Liver (tissue), 9 donors: ENCODE measurements around the gene HRH2. TPM values are rescaled to one million over a fixed set of nuclear protein-coding genes. Genes with fewer than 3 reads are reported as not detected.
A peak's percentile ranks its signal among the peaks of the same experiment; 100 is the strongest.

Experiments
- DNase-seq: peaks from one replicate; pipeline ENCODE4 v3.0.0-alpha.2; 2017; ENCODE audit warnings: low spot score
- H3K27ac ChIP-seq, 2 donors: one replicate each; pipeline ENCODE4 v1.7.0; 2013; ENCODE audit warnings: inconsistent platforms in 2 of 2, low read length in 2 of 2, control low read depth in 1 of 2, low read depth in 1 of 2, mild to moderate bottlenecking in 1 of 2
- H3K27me3 ChIP-seq, 4 donors: one replicate each; pipeline versions ENCODE4 v1.6.1 to v1.7.0; 2013; ENCODE audit warnings: low read length in 3 of 4, inconsistent platforms in 1 of 4, mild to moderate bottlenecking in 1 of 4, moderate library complexity in 1 of 4; ENCODE audit not compliant: control insufficient read depth in 4 of 4, insufficient read depth in 4 of 4
- H3K36me3 ChIP-seq, 4 donors: one replicate each; pipeline versions ENCODE4 v1.6.1 to v1.7.0; 2013; ENCODE audit warnings: low read length in 3 of 4, mild to moderate bottlenecking in 3 of 4, low read depth in 1 of 4, moderate library complexity in 1 of 4; ENCODE audit not compliant: control insufficient read depth in 4 of 4, insufficient read depth in 3 of 4
- H3K4me1 ChIP-seq, 4 donors: one replicate each; pipeline versions ENCODE4 v1.6.1 to v1.7.0; 2013; ENCODE audit warnings: low read length in 3 of 4, mild to moderate bottlenecking in 3 of 4, moderate library complexity in 1 of 4; ENCODE audit not compliant: control insufficient read depth in 4 of 4, insufficient read depth in 4 of 4
- H3K4me3 ChIP-seq, 3 donors: one replicate each; pipeline versions ENCODE4 v1.6.1 to v1.7.0; 2013; ENCODE audit warnings: low read length in 3 of 3, control low read depth in 1 of 3, low read depth in 1 of 3, mild to moderate bottlenecking in 1 of 3
- H3K9ac ChIP-seq, 2 donors: one replicate each; pipeline ENCODE4 v1.7.0; 2013; ENCODE audit warnings: low read length in 2 of 2, mild to moderate bottlenecking in 2 of 2, moderate library complexity in 2 of 2, control low read depth in 1 of 2, low read depth in 1 of 2
- H3K9me3 ChIP-seq, 4 donors: one replicate each; pipeline versions ENCODE4 v1.6.1 to v1.7.0; 2013; ENCODE audit warnings: low read length in 3 of 4; ENCODE audit not compliant: control insufficient read depth in 4 of 4
- ATF3 ChIP-seq: IDR thresholded peaks from 2 replicates; pipeline ENCODE4 v1.6.1; 2016; ENCODE audit warnings: antibody characterized with exemption
- CTCF ChIP-seq: fragments of 150-350 bp; IDR thresholded peaks from 2 replicates; pipeline ENCODE4 v1.5.1; 2017; ENCODE audit warnings: improper control_type of control experiment, low read depth, low read length; ENCODE audit not compliant: missing input control
- EGR1 ChIP-seq, 2 donors: IDR thresholded peaks; 2 replicates each; pipeline ENCODE4 v1.6.1; 2016 to 2018; ENCODE audit warnings: antibody characterized with exemption in 2 of 2, low read depth in 2 of 2
- FOXA1 ChIP-seq: IDR thresholded peaks from 2 replicates; pipeline ENCODE4 v1.6.1; 2016; ENCODE audit warnings: antibody characterized with exemption
- FOXA2 ChIP-seq: IDR thresholded peaks from 2 replicates; pipeline ENCODE4 v1.6.1; 2016; ENCODE audit warnings: antibody characterized with exemption
- HNF4A ChIP-seq, 2 donors: conservative IDR thresholded peaks; 2 replicates each; pipeline ENCODE4 v1.6.1; 2016; ENCODE audit warnings: antibody characterized with exemption in 2 of 2, mild to moderate bottlenecking in 2 of 2
- JUND ChIP-seq, 2 donors: IDR thresholded peaks; 2 replicates each; pipeline ENCODE4 v1.6.1; 2016; ENCODE audit warnings: antibody characterized with exemption in 2 of 2
- MAX ChIP-seq: IDR thresholded peaks from 2 replicates; pipeline ENCODE4 v1.6.1; 2016; ENCODE audit warnings: antibody characterized with exemption
- NR2F2 ChIP-seq: IDR thresholded peaks from 2 replicates; pipeline ENCODE4 v1.6.1; 2016; ENCODE audit warnings: antibody characterized with exemption
- RAD21 ChIP-seq, 2 donors: IDR thresholded peaks; 2 replicates each; pipeline ENCODE4 v1.6.1; 2016; ENCODE audit warnings: antibody characterized with exemption in 2 of 2, mild to moderate bottlenecking in 2 of 2
- RXRA ChIP-seq, 2 donors: IDR thresholded peaks; 2 replicates each; pipeline ENCODE4 v1.6.1; 2017 to 2018; ENCODE audit warnings: antibody characterized with exemption in 2 of 2, mild to moderate bottlenecking in 1 of 2
- TAF1 ChIP-seq: conservative IDR thresholded peaks from 2 replicates; pipeline ENCODE4 v1.6.1; 2016; ENCODE audit warnings: antibody characterized with exemption, mild to moderate bottlenecking
- YY1 ChIP-seq: IDR thresholded peaks from 2 replicates; pipeline ENCODE4 v1.6.1; 2016; ENCODE audit warnings: antibody characterized with exemption, mild to moderate bottlenecking
- WGBS: extraction: QIAGEN DNeasy Blood & Tissue Kit; methylation state at CpG from one replicate; pipeline ENCODE4 v1.1.7; 2013; 5-methylcytosine and 5-hydroxymethylcytosine counted together
- polyA plus RNA-seq, 2 donors: library from polyadenylated mRNA; stranded (reverse) in 1 of 2; unstranded in 1 of 2; fragments of 200-250 nt in 1 of 2; fragments of >200 nt in 1 of 2; fragmentation: Nextera tagmentation in 1 of 2; extraction: Ambion mirVana in 1 of 2; gene quantifications; one replicate each; pipeline versions ENCODE4 v1.2.1 to v1.2.3, GENCODE V29; 2013 to 2015
- total RNA-seq, 2 donors: library from RNA; depleted of rRNA; stranded (reverse); fragments of >200 nt; gene quantifications; one replicate each; pipeline ENCODE4 v1.2.3, GENCODE V29; 2014
- TF ChIP-seq, protein P1 (sequence below): IDR thresholded peaks from 2 replicates; pipeline ENCODE4 v1.6.1; 2016; ENCODE audit warnings: antibody characterized with exemption
- TF ChIP-seq, protein P2 (sequence below): IDR thresholded peaks from 2 replicates; pipeline ENCODE4 v1.6.1; 2016; ENCODE audit warnings: antibody characterized with exemption, mild to moderate bottlenecking
- donor health status: healthy.
- donor health status: healthy.
- donor health status: healthy.
- donor health status: healthy.
- donor health status: healthy.

HRH2 gene
- total and polyA plus RNA-seq, 4 donors = 0.44 to 2.6 (median 1.3) TPM

- no peak overlapping the region for H3K4me3 ChIP-seq
- H3K27ac ChIP-seq = no peak overlapping the region
- WGBS = 65% methylated on average over 14 of the region's 14 CpGs
- no peaks in the 10 kb centered on the region for H3K9me3 ChIP-seq
- no peak overlapping the region for H3K9ac ChIP-seq
- TF ChIP-seq FOXA1 = no peak
- no peaks in the 10 kb centered on the region for H3K4me1 ChIP-seq
- no peak for DNase-seq
- H3K36me3 ChIP-seq = no peaks in the 10 kb centered on the region
- H3K27me3 ChIP-seq = peaks cover 0 to 6% (median 0%) of the 10 kb centered on the region in 4 donors
These were observed 80.8 kb downstream of the HRH2 start for GRCh38 chr5:175738602-175739133.

DNA sequence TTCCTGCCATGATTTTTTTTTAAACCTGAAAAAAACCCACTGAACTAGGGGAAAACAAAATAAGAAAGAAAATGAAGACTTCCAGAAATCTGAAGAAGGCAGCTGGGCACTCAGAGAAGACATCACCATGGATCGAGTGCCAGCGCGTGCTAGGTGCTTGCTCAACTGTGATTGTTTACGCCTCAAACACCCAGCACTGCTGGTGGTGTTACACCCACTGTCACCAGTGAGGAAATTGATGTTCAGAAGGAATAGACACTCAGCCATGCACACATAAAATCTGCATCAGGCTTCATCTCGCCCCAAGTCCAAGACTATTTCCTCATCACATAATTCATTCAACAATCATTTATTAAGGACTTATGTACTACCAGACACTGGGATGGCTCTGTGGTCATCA, 82.1 kb downstream of the HRH2 start:
- WGBS = 80% methylated on average over 5 of the region's 5 CpGs
- H3K4me3 ChIP-seq = no peak overlapping the region
- peak; percentile 10 for DNase-seq
- H3K9me3 ChIP-seq = no peaks in the 10 kb centered on the region
- no peak overlapping the region for H3K9ac ChIP-seq
- TF ChIP-seq, protein P1, sequence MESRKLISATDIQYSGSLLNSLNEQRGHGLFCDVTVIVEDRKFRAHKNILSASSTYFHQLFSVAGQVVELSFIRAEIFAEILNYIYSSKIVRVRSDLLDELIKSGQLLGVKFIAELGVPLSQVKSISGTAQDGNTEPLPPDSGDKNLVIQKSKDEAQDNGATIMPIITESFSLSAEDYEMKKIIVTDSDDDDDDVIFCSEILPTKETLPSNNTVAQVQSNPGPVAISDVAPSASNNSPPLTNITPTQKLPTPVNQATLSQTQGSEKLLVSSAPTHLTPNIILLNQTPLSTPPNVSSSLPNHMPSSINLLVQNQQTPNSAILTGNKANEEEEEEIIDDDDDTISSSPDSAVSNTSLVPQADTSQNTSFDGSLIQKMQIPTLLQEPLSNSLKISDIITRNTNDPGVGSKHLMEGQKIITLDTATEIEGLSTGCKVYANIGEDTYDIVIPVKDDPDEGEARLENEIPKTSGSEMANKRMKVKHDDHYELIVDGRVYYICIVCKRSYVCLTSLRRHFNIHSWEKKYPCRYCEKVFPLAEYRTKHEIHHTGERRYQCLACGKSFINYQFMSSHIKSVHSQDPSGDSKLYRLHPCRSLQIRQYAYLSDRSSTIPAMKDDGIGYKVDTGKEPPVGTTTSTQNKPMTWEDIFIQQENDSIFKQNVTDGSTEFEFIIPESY = no peak
- TF ChIP-seq RXRA (IDR thresholded peaks at IDR 0.05) (no peak), HNF4A (conservative IDR thresholded peaks at IDR 0.05) (no peak), RAD21 (IDR thresholded peaks at IDR 0.05) (no peak)
- no peaks in the 10 kb centered on the region for H3K4me1 ChIP-seq
- no peak overlapping the region for H3K27ac ChIP-seq
- peaks cover 0 to 5% (median 0%) of the 10 kb centered on the region in 4 donors for H3K27me3 ChIP-seq
- H3K36me3 ChIP-seq = no peaks in the 10 kb centered on the region

- 46% methylated on average over 3 of the region's 3 CpGs for WGBS
- H3K4me3 ChIP-seq = no peak overlapping the region
- H3K36me3 ChIP-seq = no peaks in the 10 kb centered on the region
- peaks cover 0 to 5% (median 0%) of the 10 kb centered on the region in 4 donors for H3K27me3 ChIP-seq
- no peaks in the 10 kb centered on the region for H3K4me1 ChIP-seq
- H3K27ac ChIP-seq = no peak overlapping the region
- H3K9ac ChIP-seq = no peak overlapping the region
- DNase-seq = peak; percentile 17
- H3K9me3 ChIP-seq = no peaks in the 10 kb centered on the region
- TF ChIP-seq HNF4A (conservative IDR thresholded peaks at IDR 0.05) (no peak), TAF1 (no peak), NR2F2 (no peak), ATF3 (no peak), EGR1 (IDR thresholded peaks at IDR 0.05; ENCODE audit: low read depth in 2 of 2) (no peak), MAX (no peak), YY1 (no peak), RAD21 (IDR thresholded peaks at IDR 0.05) (no peak), CTCF (no peak), FOXA2 (no peak), JUND (IDR thresholded peaks at IDR 0.05) (no peak)
- TF ChIP-seq, protein P2, sequence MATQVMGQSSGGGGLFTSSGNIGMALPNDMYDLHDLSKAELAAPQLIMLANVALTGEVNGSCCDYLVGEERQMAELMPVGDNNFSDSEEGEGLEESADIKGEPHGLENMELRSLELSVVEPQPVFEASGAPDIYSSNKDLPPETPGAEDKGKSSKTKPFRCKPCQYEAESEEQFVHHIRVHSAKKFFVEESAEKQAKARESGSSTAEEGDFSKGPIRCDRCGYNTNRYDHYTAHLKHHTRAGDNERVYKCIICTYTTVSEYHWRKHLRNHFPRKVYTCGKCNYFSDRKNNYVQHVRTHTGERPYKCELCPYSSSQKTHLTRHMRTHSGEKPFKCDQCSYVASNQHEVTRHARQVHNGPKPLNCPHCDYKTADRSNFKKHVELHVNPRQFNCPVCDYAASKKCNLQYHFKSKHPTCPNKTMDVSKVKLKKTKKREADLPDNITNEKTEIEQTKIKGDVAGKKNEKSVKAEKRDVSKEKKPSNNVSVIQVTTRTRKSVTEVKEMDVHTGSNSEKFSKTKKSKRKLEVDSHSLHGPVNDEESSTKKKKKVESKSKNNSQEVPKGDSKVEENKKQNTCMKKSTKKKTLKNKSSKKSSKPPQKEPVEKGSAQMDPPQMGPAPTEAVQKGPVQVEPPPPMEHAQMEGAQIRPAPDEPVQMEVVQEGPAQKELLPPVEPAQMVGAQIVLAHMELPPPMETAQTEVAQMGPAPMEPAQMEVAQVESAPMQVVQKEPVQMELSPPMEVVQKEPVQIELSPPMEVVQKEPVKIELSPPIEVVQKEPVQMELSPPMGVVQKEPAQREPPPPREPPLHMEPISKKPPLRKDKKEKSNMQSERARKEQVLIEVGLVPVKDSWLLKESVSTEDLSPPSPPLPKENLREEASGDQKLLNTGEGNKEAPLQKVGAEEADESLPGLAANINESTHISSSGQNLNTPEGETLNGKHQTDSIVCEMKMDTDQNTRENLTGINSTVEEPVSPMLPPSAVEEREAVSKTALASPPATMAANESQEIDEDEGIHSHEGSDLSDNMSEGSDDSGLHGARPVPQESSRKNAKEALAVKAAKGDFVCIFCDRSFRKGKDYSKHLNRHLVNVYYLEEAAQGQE = no peak
These were observed 83.7 kb downstream of the HRH2 start for GRCh38 chr5:175741556-175741955.
